AG04450 (cell line): ENCODE measurements around the gene KCNMA1. TPM values are rescaled to one million over a fixed set of nuclear protein-coding genes. Genes with fewer than 3 reads are reported as not detected.

ENCODE experiments used
- CTCF ChIA-PET: fragments of 300-600, 350-600 bp; formaldehyde crosslinking; extraction: SDS; loops from one replicate; lab custom pipeline; 2022; ENCODE audit warnings: antibody characterized with exemption, inconsistent platforms; lab: Charles Lee
- POLR2A ChIA-PET: fragments of 350-600 bp; formaldehyde crosslinking; extraction: SDS; loops from one replicate; lab custom pipeline; 2021; ENCODE audit warnings: antibody characterized with exemption, inconsistent platforms; lab: Yijun Ruan, JAX
- DNase-seq: peaks from one replicate; pipeline ENCODE4 v3.0.0-alpha.2; 2011; ENCODE audit warnings: low read depth, low spot score
- H3K27ac ChIP-seq: one replicate; pipeline ENCODE4 v1.5.1; 2012; ENCODE audit warnings: low read depth, low read length, control low read depth
- H3K27me3 ChIP-seq: one replicate; pipeline ENCODE4 v1.6.0; 2012; ENCODE audit warnings: low read length; ENCODE audit not compliant: control insufficient read depth, insufficient read depth
- H3K4me3 ChIP-seq: 2 replicates; pipeline ENCODE4 v1.5.1; 2011; ENCODE audit warnings: mild to moderate bottlenecking, low read depth, low read length, control low read depth
- H3K9me3 ChIP-seq: 2 replicates; pipeline ENCODE4 v1.5.1; 2012; ENCODE audit warnings: low read length; ENCODE audit not compliant: control insufficient read depth, insufficient read depth
- polyA plus RNA-seq: library from polyadenylated mRNA; depleted of rRNA; stranded (reverse); fragments of >200 nt; gene quantifications from 2 replicates; pipeline ENCODE4 v1.2.3, GENCODE V29; 2011
- TF ChIP-seq, protein P1 (sequence below): IDR thresholded peaks from 2 replicates; pipeline ENCODE4 v1.5.1; 2011; ENCODE audit warnings: low read depth, low read length, control low read depth, inconsistent platforms

The KCNMA1 gene
- polyA plus RNA-seq, 1 experiment: 58.8 TPM

GRCh38 chr10:77649333-77650331, 12.0 kb upstream of the KCNMA1 start:
- TF ChIP-seq, protein P1, sequence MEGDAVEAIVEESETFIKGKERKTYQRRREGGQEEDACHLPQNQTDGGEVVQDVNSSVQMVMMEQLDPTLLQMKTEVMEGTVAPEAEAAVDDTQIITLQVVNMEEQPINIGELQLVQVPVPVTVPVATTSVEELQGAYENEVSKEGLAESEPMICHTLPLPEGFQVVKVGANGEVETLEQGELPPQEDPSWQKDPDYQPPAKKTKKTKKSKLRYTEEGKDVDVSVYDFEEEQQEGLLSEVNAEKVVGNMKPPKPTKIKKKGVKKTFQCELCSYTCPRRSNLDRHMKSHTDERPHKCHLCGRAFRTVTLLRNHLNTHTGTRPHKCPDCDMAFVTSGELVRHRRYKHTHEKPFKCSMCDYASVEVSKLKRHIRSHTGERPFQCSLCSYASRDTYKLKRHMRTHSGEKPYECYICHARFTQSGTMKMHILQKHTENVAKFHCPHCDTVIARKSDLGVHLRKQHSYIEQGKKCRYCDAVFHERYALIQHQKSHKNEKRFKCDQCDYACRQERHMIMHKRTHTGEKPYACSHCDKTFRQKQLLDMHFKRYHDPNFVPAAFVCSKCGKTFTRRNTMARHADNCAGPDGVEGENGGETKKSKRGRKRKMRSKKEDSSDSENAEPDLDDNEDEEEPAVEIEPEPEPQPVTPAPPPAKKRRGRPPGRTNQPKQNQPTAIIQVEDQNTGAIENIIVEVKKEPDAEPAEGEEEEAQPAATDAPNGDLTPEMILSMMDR: no peak
- H3K4me3 ChIP-seq: no peak overlapping the region
- peaks cover 4% of the 10 kb centered on the region; the same call in 1 of the 2 replicates for H3K9me3 ChIP-seq
- no peak for DNase-seq
- POLR2A ChIA-PET: no interaction called here
- peaks cover 12% of the 10 kb centered on the region for H3K27me3 ChIP-seq
- H3K27ac ChIP-seq: no peak overlapping the region
- CTCF ChIA-PET: interaction anchor here (1.0 to 2.1 kb wide), 5 partner anchors 8 to 484 kb away, joined by 3 to 7 read pairs (median 5); no protein-coding TSS in a partner anchor

- Histone ChIP-seq H3K27ac (no peak overlapping the region), H3K4me3 (no peak overlapping the region), H3K27me3 (peaks cover 12% of the 10 kb centered on the region), H3K9me3 (peaks cover 4% of the 10 kb centered on the region; the same call in 1 of the 2 replicates)
- CTCF ChIA-PET: interaction anchor here (1.0 kb wide), 1 partner anchor 108 kb away, joined by 3 read pairs; no protein-coding TSS in a partner anchor
- POLR2A ChIA-PET: no interaction called here
- DNase-seq: no peak
- TF ChIP-seq, protein P1: no peak
These were observed 10.9 kb upstream of the KCNMA1 start for GRCh38 chr10:77648472-77648871.

DNA sequence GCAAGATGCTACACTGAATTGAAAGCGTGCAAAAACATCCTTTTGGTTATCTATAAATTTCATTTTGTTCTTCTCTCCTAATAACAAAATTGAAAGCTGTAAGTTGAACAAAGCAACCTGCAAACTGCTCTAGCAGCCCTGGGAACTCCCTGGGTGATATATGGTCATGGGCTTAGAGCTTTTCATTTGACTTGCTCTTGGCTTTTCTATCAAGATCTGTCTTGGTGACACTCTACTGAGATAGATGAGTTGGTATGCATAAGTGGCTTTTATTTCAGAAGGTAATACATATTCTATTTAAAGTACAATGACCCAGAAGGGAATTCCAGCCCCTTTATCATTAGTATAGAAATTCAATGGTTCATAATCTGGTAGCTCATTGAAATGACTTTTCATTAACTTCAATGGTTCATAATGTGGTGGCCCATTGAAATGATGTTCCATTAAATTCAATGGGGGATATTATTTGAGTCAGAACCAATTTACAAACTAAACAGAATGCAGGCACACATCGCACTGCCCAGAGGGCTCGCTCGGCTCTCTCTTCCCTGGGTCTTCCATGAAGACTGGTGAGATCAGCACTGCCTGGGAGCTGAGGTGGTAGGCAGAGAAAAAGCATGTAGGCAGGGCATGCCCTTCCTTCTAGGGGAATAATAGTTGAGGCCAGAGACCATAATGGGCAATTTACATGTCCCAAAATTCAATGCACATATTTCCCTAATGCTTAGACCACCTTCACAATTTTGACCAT, 10.1 kb upstream of the KCNMA1 start:
- Histone ChIP-seq H3K9me3 (peaks cover 1% of the 10 kb centered on the region; the same call in 1 of the 2 replicates), H3K27ac (no peak overlapping the region), H3K27me3 (peaks cover 11% of the 10 kb centered on the region), H3K4me3 (no peak overlapping the region)
- ChIA-PET CTCF (interaction anchor here (0.5 to 3.2 kb wide), 8 partner anchors 8 to 482 kb away, joined by 3 to 28 read pairs (median 5); no protein-coding TSS in a partner anchor), POLR2A (no interaction called here)
- DNase-seq: no peak
- TF ChIP-seq, protein P1: no peak

DNA sequence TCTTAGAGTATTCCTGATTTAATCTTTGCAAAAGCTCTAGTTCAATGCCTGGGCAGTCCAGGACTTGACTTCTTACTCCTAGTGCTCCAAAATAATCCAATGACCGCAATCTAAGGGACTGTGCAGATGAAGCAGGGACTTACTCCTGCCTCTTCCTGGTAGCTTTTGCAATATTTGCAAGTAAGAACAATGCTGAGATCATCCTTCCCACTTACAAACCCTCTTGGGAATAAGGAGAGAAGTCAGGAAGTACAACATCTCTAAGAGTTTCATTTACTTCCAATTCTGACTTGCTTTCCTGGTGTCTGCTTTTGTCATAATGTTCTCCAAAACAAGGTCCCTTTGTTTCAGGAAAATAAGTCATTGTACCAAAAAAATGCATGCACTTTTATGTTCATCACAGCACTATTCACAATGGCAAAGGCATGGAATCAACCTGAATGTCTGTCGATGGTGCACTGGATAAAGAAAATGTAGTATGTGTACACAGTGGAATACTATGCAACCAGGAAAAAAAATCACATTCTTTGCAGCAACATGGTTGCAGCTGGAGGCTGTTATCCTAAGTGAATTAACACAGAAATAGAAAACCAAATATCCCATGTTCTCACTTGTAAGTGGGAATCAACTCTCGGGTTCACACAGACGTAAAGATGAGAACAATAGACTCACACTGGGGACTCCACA, 7.1 kb upstream of the KCNMA1 start:
- Histone ChIP-seq H3K9me3 (no peaks in the 10 kb centered on the region; the same call in 1 of the 2 replicates), H3K27ac (no peak overlapping the region), H3K4me3 (no peak overlapping the region), H3K27me3 (peaks cover 6% of the 10 kb centered on the region)
- TF ChIP-seq, protein P1: no peak
- ChIA-PET POLR2A (no interaction called here), CTCF (interaction anchor here (0.7 to 6.8 kb wide), 22 partner anchors 9 to 479 kb away, joined by 3 to 199 read pairs (median 6); no protein-coding TSS in a partner anchor)
- DNase-seq: no peak
